NCI-H526 treated with DMSO at 0.1 percent for 48 hours (cell line): ENCODE measurements around the gene RPUSD1.
"Not testable (repeated sequence)": the region's sequence is repeated elsewhere in the genome, so short reads cannot be mapped to it uniquely, and the experiment has no call there.

Experiments used
- DNase-seq: peaks from one replicate; lab custom pipeline; 2025; lab: John Stamatoyannopoulos, UW

Gene RPUSD1

DNA sequence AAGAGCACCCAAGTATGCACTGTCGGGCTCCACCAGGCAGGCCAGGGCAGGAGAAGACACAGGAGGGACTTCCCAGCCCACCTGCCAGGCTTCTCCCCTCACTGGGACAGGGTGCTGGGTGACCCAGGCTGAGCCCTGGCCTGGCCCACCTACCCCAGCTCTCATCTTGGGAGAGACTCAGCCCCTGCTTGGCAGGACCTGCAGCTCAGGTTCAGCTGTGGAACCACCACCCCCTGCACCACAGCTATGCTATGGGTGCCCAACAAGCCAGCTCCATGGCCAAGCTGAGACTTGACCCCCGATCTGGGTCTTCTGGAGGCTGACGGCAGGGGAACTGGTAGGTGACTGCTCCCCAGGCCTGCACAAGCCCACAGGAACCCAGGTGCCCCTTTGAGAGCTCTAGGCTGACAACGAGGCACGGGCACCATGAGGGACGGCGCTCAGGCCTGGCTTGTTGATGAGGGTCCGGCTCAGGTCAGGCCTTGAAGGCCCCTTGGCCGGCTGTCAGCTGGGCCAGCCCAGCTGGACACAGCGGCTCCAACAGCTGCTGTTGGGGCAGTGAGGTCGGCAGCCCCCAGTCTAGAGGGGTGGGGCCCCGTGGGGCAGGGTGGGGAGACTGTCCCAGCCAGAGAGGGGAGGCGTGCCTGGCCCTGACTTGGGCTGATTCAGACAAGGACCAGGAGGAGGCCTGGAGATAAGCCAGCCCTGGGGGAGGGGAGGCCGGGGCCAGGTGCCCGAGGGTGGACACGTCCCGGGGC, 4.6 kb downstream of the RPUSD1 start:
- no peak for DNase-seq

DNA sequence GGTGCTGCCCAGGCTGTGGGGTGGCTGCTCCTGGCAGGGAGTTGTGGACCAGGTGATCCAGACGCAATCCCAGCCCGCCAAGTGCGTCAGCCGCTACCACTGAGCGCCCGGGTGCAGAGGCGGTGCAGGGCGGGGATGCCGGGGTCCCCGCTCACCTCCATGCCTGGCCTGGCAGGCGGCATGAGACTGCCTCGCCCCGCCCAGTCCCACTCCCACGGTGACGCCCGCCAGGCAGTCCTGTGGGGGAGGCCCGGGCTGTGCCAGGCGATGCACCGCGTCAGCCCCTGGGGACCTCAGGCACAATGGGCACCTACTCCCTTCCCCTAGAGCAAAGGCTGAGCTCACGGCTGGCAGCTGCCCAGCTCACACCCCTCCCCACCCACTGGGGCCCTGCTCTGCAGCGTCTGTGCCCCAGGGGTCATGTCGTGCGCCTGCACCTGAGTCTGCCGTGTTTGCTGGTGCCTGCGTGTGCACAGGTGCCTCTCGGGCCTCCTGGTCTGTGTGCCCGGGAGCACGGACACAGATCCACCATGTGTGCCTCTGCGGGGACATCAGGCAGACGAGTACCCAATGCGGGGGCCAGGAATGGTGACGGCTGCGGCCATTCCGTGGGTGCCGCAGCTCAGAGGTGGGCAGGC, 5.3 kb downstream of the RPUSD1 start:
- no peak for DNase-seq

DNA sequence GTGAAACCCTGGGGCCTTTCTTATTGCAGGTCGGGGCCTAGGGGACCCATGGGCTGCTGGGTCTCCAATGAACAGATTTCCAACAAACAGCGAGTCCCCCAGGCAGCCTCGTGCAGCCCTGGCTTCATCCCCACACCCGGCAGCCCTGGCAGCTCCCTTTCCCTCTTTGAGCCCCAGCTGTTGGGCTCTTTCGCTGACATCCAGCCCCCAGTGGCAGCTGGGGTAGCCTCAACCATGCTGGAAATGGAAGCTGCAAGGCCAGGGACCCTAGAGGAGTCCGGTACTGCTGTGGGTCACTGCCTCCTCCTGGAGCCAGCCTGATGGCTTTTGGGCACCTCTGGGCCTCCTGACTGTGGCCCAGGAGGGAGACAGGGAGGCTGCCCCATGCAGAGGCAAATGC, 5.9 kb downstream of the RPUSD1 start:
- no peak for DNase-seq

DNA sequence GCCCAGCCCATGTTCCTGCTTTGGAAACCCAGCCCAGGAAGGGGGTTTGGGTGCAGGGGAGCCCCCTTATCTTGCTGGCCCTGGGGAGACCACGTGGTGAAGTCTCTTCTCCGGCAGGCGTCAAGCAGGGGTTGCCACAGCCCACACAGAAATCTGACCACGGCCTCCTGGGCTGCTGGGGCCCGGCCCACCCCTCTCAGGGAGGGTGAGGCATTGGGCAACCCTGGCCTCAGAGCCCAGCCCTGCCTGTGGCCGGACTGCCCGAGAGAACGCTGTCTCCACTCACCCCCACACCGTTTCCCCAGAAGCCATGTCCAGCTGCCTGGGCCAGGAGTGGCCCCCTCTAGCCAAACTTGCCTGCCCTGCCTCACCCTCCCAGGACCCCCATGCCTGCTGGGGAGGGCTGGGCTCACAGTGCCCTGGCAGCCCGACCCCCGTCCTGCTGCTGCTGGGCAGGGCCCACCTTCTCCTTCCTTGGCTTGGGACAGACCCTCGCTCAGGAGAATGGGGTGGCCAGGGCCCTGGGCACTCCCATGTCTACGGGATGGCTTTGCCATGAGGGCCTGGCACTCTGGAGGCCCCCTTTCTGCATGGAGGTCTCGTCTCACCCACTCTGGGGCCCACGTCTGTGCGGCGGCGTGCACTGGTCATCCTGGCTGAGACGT, 6.7 kb downstream of the RPUSD1 start:
- DNase-seq = no peak

DNA sequence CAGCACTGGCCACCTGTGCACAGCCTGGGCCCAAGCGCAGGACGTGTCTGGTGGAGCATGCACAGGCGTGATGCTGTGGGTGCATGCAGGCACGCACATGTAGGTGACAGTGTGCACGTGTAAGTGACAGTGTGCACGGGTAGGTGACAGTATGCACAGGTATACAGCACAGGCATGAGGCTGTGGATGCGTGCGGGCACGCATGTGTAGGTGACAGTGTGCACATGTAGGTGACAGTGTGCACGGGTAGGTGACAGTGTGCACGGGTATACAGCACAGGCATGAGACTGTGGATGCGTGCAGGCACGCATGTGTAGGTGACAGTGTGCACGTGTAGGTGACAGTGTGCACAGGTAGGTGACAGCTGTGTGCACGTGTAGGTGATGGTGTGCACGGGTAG, 7.9 kb downstream of the RPUSD1 start:
- DNase-seq = no peak

DNA sequence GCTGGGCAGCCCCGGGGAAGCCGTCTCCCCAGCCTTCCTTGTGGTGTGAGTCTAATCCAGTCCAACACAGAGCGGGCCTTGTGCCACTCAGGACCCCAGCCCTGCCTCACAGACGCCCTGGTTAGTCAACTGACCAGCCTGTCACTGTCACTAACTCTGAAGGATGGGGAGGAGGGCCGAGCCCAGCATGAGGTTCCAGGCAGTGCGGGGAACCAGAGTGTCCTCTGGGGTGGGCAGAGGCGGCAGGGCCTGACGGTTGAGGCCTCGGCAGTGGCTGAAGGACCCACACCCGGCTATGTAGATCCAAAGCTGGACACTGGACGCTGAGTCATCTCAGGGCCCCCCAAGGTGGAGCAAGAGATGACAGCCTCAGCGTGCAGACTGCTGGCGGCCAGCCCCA, 8.6 kb downstream of the RPUSD1 start:
- no peak for DNase-seq

DNA sequence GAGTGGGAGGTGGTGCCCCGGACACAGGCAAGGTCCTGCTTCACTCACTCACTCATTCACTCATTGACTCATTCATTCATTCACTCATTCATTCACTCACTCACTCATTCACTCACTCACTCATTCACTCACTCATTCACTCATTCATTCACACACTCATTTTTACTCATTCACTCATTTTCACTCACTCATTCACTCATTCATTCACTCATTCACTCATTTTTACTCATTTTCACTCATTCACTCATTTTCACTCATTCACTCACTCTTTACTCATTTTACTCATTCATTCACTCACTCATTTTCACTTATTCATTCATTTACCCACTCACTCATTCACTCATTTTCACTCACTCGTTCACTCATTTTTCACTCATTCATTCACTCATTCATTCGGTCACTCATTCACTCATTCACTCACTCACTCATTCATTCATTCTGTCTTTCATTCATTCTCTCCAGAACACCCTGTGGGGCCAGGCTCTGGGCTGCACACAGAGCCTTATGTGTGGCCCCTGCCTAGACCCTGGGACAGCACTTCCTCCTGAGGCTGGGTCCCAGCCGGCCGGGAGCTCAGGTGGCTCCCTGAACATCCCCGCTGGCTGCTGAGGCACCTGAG, 9.2 kb downstream of the RPUSD1 start:
- DNase-seq = no peak

DNA sequence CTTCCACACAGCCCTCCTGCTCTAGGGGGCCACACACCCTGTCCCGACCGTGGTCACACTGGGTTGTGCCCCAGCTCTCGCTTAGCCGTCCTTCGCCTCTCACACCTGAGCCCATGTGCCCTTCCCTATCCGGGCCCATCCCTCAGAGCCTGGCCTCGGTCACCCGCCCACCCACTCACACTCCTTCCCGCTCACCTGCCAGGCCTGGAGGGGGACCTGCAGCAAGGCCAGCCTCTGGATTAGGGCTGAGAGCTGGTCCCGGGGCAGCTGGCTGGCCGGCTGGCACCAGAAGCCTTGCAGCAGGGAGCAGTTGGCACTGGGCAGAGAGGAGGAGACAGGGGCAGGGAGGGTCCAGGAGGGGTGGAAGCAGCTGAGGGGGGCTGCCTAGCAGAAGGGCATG, 9.7 kb downstream of the RPUSD1 start:
- no peak for DNase-seq

DNA sequence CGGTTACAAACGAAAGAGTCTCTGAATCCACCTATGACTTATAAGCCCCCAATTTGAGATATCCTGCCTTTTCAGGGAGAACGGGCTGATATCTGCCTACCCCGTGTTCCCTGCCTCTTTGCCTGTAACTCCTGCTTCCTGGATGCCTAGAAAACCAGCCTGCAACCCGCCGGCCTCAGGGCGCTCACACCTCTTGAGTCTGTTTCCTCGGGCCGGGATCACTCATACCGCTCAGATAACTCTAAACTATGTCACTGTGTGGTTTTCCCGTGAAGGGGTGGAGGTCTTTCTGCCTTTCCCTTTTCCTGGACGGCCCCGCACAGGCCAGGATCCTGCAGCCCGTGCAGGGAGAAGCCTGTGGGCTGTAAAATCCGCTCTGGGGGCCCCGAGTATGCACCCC, 10.4 kb downstream of the RPUSD1 start:
- DNase-seq = peak; percentile 5

DNA sequence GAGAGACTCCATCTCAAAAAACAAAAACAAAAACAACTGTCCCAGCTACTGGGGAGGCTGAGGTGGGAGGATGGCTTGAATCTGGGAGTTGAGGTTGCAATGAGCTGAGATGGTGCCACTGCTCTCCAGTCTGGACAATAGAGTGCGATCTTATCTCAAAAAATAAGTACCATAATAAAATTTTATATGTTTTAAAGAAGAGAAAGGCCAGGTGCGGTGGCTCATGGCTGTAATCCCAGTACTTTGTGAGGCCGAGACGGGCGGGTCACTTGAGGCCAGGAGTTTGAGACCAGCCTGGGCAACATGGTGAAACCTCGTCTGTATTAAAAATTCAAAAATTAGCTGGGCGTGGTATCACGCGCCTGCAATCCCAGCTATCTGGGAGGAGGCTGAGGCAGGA, 11.4 kb downstream of the RPUSD1 start:
- DNase-seq = no peak

DNA sequence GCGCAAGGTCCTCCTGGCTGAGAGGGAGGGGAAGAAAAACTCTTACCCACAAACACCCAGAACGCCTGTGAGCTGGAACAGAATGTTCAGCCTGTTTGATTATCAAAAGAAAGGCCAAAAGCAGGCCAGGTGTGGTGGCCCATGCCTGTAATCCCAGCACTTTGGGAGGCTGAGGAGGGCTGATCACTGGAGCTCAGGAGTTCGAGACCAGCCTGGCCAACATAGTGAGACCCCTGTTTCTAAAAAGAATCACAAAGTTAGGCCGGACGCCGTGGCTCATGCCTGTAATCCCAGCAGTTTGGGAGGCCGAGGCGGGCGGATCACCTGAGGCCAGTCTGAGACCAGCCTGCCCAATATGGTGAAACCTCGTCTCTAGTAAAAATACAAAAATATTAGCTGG, 11.9 kb downstream of the RPUSD1 start:
- not testable (repeated sequence) for DNase-seq

DNA sequence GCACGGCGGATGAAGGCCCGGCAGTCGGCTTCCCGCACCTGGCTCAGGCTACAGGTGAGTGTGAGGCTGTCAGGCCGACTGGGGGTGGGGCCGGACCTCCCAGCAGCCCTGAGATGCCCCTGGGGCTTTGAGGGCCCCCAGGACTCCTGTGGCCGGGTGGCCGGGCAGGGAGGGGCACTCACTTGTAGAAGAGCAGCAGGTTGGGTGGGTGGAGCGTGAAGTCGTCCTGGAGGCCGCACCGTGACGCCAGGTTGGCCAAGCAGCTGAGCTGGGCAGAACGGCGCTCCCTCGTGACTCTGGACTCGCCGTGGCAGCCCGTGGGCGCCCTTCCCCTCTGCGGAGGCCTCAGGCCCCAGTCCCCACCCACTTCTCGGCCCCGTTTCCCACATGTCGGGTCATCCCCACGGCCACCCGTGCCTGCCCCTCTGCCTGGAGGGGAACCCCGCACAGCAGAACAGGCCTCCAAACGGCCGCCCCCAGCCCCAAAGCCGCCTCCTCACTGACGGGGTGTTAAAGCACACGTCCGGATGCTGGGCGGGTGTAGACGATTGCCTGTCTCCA, 12.9 kb downstream of the RPUSD1 start:
- no peak for DNase-seq

DNA sequence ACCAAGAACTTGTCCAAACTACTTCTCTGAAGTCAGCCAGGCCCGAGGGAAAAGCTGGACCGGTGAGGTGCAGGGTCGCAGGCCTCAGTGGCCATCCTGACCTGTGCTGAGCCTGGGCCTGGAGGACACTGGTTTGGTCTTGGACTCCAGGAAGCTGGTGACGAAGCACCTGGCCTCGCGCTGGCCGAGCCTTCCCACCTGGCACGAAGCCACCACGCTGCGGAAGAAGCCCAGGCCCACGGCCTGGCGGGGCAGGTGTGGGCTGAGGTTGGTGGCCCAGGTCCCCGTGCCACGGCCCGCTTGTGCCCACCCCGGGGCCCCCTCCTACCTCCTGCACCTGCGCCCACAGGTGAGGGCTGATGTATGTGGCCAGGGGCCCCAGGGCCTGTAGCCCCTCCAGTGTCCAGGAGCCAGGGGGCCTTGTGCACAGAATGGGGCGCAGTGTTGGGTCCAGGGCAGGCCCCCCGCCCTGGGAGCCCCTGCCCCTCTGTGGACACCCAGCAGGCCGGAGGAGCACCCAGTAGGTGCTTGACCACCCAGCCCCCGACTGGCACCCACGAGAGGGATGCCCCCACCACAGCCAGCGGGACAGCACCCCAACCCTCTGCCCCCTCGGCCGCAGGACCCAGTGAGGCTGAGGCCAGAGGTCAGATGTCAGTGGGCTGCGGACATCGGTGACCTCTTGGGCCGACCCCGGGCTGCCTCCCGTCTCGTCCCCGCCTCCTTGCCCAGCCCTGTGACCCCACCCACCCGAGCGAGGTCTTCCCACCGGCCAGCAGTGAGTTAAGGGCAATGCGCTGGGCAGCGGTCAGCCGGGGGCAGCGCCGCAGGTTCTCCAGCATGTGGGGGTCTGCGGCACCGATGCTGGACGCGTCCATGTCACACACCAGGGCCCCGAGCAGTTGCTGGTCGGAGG, 13.8 kb downstream of the RPUSD1 start:
- no peak for DNase-seq

DNA sequence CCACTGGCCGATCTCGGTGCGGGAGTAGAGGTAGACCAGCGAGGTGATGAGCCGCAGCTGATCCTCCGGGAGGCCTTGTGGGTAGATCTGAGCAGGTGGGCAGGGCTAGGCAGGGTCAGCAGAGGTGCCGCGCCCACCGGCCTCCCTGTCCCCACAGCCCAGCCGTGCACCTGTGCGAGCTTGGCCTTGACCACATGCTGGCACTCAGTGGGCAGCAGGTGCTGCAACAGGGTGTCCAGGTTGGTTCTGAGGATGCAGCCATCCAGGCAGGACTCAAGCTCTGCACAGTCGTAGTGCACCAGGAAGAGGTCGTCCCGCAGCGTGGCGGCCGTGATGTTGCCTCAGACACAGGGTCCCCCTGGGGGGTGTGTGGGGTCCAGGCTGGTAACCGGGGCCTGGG, 15.2 kb downstream of the RPUSD1 start:
- DNase-seq = no peak

DNA sequence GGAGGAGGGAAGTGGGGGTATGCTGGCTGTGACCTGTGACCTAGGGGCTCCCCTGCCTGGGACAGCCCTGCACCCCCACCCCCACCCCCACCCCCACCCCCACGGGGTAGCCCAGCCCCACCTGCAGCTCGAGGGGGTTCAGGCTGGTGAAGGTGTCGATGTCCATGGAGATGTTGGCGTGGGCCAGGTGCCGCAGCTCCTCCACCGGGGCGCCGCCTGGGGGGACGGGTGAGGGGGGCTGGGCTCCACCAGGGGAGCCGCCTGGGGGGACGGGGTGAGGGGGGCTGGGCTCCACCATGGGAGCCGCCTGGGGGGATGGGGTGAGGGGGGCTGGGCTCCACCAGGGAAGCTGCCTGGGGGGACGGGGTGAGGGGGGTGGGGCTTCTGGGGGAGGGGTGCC, 17.8 kb downstream of the RPUSD1 start:
- DNase-seq = no peak

DNA sequence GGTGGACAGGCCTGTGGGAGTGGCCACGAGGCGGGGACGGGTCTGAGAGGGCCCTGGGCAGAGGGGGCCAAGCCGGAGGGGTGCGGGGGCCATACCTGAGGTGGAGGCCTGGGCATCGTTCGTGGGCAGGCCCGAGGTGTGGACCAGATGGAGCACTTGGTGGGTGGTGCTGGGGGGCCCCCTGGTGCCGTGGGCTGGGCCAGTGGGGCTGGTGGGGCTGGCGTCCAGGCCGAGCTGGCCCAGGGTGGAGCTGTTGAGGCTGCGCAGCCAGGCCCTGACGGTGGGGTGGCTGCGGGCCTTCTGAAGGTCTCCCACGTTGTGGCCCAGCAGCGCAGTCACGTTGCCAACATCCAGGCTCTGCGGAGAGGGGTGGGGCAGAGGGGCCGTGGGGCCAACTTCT, 18.2 kb downstream of the RPUSD1 start:
- DNase-seq = no peak

DNA sequence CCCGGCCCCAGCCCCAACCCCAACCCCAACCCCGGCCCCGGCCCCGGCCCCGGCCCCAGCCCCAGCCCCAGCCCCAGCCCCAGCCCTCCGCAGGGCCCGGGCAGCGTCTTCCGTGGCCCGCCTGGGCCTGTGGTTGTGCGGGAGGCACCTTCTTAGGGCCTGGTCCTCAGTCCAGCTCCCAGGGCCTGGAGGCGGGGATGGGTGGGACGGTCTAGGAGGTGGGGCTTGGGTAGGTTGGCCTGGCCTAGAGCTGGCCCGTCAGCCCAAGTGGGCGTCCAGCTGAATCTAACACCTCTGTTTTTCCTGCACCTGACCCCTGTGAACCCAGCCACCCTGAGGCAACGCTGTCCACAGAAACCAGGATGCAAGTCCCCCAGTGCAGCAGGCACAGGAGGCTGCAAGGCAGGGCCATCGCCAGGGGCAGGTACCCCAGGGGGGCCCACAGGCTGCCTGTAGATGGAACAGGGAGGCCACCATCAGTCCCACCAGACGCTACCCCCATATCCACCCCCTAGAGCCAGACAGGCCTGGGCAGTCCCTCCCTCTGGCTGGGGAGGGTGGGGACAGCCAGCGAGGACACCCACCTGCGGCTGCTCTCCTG, 18.9 kb downstream of the RPUSD1 start:
- DNase-seq = no peak

DNA sequence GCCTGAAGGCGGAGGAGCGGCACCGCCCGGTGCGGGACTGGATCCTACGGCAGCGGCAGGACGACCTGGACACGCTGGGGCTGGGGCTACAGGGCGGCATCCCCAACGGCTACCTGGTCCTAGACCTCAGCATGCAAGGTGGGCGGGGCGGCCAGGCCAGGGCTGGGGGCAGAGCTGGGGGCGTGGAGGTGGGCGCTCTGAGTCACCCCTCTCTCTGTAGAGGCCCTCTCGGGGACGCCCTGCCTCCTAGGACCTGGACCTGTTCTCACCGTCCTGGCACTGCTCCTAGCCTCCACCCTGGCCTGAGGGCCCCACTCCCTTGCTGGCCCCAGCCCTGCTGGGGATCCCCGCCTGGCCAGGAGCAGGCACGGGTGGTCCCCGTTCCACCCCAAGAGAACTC, 19.8 kb downstream of the RPUSD1 start:
- DNase-seq = no peak

DNA sequence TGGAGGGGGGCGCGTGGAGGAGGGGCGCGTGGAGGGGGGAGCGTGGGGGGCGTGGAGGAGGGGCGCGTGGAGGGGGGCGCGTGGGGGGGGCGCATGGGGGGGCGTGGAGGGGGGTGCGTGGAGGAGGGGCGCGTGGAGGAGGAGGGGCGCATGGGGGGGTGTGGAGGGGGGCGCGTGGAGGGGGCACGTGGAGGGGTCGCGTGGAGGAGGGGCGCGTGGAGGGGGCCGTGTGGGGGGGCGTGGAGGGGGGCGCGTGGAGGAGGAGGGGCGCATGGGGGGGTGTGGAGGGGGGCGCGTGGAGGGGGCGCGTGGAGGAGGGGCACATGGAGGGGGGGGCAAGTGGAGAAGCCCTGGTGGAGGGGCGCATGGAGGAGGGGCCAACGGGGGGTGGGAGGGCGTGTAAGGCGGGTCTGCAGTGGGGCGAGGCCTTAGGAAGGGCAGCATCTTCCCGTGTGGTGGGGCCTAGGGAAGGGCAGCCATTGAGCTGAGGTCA, 20.4 kb downstream of the RPUSD1 start:
- no peak for DNase-seq

DNA sequence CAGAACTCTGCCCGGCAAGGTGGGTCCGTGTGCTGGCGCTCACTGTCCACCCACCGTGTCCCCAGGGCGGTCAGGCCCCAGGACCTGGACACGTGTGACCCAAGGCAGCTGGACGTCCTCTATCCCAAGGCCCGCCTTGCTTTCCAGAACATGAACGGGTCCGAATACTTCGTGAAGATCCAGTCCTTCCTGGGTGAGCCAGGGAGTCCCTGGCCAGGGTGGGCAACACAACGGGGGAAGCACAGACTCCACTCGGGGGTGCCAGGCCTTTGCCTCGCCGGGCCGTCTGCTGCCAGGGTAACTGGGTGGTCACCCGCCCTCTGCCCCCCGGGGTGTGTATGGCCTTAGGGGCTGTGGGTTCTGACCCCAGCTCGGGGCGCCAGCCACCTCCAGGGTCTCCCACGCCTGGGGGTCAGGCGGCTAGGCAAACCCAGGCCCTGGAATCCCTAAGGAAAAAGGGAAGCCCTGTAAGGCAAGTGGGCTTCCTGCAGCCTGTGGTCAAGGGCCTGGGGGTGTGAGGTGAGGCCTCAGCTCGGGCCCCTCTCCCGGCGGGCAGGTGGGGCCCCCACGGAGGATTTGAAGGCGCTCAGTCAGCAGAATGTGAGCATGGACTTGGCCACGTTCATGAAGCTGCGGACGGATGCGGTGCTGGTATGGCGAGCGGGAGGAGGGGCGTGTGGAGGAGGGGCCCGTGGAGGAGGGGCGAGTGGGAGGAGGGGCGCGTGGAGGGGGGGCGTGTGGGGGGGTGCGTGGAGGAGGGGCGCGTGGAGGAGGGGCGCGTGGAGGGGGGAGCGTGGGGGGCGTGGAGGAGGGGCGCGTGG, 21.2 kb downstream of the RPUSD1 start:
- no peak for DNase-seq
